HG03520 (cell line): ENCODE data around the gene ANKRD62.

ENCODE experiments used
- ATAC-seq: cut with Tn5 transposase; IDR thresholded peaks from one replicate; pipeline ENCODE4 v1.9.1; 2021; ENCODE audit warnings: mild to moderate bottlenecking, moderate library complexity; ENCODE audit not compliant: unreplicated experiment

The ANKRD62 gene

DNA sequence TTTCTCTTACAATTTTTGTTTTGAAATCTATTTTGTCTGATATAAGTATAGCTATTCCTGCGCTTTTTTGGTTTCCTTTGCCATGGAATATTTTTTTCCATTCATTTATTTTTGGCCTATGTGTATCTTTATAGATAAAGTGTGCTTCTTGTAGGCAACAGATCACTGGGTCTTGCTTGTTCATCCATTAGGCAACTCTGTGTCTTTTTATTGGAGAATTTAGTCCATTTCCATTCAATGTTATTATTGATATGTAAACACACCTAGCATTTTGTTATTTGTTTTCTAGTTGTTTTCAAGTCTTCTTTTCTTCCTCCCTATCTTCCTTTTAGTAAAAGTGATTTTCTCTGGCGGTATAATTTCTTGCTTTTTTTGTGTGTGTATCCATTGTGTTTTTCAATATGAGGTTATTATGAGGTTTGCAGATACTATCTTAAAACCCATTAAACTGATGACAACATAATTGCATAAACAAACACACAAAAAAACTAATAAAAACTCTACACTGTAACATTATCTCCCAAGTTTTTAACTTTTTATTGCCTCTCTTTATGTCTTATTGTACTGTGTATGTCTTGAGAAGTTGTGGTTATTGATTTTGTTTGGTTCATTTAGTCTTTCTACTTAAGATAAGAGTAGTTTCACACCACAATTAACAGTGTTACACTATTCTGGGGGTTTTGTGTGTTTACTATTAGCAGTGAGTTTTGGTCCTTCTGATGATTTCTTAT is 71.6 kb downstream of the ANKRD62 start:
- ATAC-seq, result no peak
